Caki2 (cell line): ENCODE results near the gene ZNF439. TPM values are rescaled to one million over a fixed set of nuclear protein-coding genes. Genes with fewer than 3 reads are reported as not detected.
"Not testable (repeated sequence)": the region's sequence is repeated elsewhere in the genome, so short reads cannot be mapped to it uniquely, and the experiment has no call there.

Experiments used
- DNase-seq: peaks from one replicate; pipeline ENCODE4 v3.0.0-alpha.2; 2015; ENCODE audit warnings: low read depth
- in situ Hi-C: cut with HindIII; loops from 2 replicates; pipeline ENCODE4 v1.10.0; 2016; ENCODE audit warnings: low sequenced_read_pairs, low pct_unique_long_range_greater_than_20kb, mixed read lengths
- total RNA-seq: library from RNA; depleted of rRNA; stranded (reverse); fragments of >200 nt; shearing (Covaris generic); gene quantifications from 2 replicates; pipeline ENCODE4 v1.2.3, GENCODE V29; 2014; ENCODE audit warnings: low replicate concordance; rRNA removed

The ZNF439 gene
- total RNA-seq: not detected in 2 replicates

DNA sequence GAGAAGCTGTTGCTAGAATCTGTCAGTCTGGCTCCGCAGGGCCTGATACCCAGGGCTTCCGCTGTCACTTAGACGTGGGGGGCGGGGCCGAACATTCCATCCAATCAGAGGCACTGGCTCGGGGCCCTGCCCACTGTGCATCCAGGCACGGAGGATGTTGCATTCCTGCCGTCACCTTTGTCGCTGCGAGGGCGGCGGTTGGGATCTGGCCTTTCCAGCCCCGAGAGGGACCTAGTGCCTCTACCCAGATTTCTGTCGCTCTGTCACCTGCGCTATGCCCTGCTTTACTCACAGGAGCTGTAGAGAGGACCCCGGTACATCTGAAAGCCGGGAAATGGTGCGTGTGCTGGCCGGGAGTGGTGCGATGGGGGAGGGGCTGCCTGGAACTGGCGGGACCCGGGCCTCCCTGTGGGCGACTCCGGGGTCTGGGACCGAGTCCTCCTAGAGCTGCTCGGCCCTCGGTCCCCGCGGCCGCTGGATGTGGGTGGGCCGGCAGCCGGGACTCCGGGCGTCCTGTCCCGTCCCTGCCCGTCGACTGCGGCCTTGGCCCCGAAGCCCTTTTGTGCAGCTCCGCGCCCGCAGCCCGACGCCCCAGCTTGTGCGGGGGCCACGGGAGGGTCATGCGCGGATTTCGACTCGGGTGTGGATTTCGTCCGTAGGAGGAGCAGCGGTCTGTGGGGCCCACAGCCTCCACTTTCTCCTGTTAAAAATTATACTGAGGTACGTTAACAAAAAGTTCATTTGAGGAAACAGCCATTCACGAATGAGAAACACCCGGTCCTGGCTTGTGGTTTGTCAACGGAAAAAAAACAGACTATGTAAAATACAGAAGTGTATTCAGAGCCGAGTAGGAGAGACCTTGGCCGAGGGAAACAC lies at the start of gene ZNF439:
Gene ZNF439 (plus strand): TSS at position 133 of the 876 bp plus-strand sequence. CDS start 142 bp downstream, at position 275.
- DNase-seq: no peak
- in situ Hi-C loops: no loop called here

DNA sequence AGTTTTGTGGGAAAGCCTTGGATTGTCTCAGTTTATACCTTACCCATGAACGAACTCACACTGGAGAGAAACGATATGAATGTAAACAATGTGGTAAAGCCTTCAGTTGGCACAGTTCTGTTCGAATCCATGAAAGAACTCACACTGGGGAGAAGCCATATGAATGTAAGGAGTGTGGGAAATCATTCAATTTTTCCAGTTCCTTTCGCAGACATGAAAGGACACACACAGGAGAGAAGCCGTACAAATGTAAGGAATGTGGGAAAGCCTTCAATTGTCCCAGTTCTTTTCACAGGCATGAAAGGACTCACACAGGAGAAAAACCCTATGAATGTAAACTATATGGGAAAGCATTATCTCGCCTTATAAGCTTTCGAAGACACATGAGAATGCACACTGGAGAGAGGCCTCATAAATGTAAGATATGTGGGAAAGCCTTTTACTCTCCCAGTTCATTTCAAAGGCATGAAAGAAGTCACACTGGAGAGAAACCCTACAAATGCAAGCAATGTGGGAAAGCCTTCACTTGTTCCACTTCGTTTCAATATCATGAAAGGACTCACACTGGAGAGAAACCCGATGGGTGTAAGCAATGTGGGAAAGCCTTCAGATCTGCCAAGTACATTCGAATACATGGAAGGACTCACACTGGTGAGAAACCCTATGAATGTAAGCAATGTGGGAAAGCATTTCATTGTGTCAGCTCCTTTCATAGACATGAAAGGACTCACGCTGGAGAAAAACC lies 42.0 kb upstream of the ZNF439 start:
- no peak for DNase-seq
- in situ Hi-C loops: no loop called here

DNA sequence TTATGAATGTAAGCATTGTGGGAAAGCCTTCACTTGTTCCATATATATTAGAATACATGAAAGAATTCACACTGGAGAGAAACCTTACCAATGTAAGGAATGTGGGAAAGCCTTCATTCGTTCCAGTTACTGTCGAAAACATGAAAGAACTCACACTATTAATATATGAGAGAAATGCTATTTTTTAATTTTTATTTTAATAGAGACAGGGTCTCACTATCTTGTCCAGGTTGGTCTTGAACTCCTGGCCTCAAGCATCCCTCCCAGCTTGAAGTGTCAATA lies 41.5 kb upstream of the ZNF439 start:
- in situ Hi-C loops: no loop called here
- no peak for DNase-seq

DNA sequence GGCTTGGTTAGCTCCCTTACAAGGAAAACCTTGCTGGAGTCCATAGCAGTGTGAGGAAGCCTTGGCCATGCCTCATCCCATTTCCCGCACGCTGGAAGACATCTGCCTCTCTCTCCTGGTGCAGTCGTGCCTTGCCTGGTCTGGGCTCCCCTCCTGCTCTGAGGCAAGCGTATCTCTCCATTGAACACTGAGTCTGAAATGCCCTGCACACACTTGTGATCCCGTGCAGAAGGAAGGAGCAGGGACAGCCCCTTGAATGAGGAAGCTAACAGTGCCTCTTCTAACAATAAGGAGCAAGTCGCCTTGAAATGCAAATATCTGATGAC lies 34.9 kb upstream of the ZNF439 start:
- in situ Hi-C loops: no loop called here
- no peak for DNase-seq

DNA sequence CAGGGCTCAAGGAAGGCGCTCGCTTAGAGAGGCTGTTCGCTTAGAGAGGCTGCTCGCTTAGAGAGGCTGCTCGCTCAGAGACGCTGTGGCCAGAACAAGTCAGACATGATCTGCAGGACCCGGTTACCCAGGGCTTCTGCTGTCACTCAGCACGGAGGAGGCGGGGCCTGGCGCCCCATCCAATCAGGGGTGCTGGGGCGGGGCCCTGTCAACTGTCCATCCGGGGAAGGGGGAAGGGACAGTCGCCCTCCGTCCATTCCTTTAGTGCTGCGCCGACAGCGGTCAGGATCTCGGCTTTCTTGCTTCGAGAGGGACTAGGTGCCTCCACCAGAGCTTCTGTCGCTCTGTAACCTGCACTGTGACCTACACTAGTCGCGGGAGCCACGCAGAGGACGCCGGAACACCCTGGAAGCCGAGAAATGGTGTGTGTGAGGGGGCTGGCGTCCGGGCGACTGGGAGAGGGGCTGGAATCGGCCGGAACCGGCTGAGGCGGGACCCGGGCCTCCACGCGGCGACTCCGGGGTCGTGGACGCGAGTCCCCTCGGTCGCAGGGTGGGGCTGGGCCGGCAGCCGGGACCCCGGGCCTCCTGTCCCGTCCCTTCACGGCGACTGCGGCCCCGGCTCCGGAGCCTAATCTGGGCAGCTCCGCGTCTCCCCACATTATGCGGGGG lies 34.4 kb upstream of the ZNF439 start, which contains the start of gene ZNF440:
Gene ZNF440 (plus strand): TSS at position 245 of the 671 bp plus-strand sequence. CDS start 175 bp downstream, at position 420.
- in situ Hi-C loops: no loop called here
- peak; percentile 96 for DNase-seq

DNA sequence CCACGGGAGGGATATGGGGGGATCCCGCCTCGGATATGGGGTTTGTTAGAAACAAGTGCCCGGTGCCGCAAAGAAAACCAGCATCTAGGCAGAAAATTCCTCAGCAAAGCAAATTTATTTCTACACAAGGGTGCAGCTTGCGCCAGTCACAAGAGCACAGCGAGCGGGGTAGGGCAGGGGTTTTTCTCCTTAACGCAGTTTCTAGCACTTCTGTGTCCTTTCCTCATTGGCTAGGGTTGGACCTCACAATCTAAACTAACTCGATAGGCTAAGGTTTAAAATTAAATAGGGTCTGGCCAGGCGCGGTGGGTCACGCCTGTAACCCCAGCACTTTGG lies 33.9 kb upstream of the ZNF439 start:
- peak; percentile 51 for DNase-seq
- in situ Hi-C loops: no loop called here

DNA sequence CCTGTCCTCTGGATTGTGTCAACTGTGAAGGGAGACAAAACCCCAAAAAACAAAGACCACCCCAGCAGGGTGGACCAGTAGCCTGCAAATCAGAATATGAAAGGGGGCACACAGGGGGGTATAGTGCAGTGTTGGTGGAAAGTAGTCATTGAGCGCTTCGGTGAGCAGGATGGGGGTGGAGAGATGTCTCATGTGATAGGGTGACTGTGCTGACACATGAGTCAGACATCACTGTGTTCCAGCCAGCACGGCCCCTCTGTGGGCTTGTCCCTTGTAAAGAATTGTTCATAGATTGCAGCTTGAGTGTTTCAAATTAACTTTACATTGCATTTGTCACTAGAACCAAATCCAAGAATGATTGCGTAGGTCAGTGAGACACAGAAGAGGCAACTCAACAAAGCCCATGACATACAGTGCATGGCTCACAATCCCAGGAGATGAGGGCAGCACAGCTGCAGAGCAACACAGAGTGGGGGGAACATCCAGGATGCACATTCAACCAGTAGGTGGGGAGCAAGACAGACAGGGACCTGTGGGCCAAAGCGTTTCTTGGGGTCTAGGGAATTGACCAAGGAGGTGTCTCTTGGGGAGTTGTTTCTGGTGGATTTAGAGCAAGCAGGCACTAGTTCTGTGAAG lies 26.9 kb upstream of the ZNF439 start:
- peak; percentile 62 for DNase-seq
- in situ Hi-C loops: no loop called here

DNA sequence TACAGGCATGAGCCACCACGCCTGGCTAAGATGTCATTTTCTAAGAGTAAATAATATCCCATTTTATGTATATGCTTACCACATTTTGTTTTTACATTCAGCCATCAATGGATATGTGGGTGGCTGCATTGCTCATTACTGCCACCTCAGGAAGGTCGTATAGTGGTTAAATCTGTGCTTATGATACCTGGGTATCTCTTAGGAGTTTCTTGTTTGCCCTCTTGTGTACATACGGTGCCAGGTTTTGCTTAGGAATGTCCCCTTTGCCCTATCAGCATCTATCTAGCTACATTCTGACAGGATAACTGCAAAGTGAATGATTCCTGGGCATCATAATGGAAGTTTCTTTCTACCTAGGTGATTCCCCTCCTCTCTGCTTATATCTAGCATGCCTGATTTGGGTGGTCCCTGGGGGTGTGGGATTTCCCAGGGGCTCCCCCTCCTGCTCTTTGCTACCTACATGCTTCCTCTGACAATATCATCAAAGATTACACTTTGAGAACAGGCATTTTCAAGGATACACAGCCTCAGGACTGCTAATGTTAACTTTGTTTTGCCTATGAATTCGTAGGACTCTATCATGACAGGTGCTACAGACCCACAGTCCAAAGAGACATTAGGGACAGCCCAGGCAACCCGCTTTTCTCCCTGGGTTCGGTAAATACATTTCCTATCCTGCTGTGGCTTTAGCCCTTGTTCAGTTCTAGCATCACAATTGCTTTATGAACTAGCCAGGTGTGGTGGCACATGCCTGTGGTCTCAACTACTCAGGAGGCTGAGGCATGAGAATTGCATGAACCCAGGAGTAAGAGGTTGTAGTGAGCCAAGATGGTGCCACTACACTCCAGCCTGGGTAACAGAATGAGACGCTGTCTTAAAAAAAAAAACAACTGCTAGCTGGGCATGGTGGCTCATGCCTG lies 19.3 kb upstream of the ZNF439 start:
- in situ Hi-C loops, DNase-seq: not testable (repeated sequence)

DNA sequence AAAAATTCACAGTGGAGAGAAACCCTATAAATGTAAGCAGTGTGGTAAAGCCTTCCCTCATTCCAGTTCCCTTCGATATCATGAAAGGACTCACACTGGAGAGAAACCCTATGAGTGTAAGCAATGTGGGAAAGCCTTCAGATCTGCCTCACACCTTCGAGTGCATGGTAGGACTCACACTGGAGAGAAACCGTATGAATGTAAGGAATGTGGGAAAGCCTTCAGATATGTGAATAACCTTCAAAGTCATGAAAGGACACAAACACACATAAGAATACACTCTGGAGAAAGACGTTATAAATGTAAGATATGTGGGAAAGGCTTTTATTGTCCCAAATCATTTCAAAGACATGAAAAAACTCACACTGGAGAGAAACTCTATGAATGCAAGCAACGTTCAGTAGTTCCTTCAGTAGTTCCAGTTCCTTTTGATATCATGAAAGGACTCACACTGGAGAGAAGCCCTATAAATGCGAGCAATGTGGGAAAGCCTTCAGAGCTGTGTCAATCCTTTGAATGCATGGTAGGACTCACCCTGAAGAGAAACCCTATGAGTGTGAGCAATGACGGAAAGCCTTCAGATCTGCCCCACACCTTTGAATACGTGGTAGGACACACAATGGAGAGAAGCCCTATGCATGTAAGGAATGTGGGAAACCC lies 16.1 kb upstream of the ZNF439 start:
- no peak for DNase-seq
- in situ Hi-C loops: no loop called here

DNA sequence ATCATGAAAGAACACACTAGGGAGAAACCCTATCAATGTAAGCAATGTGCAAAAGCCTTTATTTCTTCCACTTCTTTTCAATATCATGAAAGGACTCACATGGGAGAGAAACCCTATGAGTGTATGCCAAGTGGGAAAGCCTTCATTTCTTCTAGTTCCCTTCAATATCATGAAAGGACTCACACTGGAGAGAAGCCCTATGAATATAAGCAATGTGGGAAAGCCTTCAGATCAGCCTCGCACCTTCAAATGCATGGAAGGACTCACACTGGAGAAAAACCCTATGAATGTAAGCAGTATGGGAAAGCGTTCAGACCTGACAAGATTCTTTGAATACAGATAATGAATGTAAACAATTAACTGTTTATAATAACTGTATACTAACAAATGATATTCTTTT lies 15.0 kb upstream of the ZNF439 start:
- in situ Hi-C loops: no loop called here
- DNase-seq: no peak

DNA sequence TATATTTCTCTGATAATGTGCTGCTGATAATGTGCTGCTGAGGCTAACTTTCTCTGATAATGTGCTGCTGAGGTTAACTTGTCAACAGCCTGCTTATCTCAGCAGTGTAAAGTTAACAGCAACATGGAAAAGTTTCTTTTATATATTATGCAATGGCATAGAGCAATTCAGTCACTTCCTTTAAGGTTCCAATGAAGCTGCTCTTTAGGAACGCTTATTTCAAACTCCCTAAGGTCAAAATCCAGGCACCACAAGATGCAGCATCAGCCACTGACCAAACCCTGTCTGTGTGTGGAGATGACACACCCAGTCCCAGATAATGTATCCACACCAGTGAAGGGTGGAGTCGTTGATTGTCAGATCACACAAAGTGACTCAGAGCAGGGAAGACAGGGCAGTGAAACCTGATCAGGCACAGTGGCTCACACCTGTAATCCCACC lies 12.9 kb upstream of the ZNF439 start:
- in situ Hi-C loops: not testable (repeated sequence)

DNA sequence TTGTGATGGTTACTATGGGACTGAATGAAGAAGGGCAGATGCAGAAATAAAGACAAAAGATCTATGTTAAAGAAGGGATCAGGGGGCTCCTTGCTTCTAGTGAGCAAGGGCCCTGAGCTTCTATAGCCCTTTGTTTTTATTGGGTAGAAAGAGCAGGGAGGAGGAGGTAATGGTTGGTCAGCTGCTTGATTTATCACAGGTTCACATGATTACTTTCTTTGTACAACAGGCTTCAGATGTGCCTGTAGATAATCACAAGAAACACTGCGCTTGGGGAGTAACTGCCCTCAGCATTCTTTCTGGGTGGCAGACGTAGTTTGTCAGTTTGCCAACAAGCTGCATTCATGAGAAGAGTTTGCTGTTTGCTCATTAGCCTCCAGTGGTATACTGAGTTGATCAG lies 4.8 kb upstream of the ZNF439 start:
- DNase-seq: no peak
- in situ Hi-C loops: no loop called here

More for the DNA sequence above, 12.9 kb upstream of the ZNF439 start:
- DNase-seq: not testable (repeated sequence)

DNA sequence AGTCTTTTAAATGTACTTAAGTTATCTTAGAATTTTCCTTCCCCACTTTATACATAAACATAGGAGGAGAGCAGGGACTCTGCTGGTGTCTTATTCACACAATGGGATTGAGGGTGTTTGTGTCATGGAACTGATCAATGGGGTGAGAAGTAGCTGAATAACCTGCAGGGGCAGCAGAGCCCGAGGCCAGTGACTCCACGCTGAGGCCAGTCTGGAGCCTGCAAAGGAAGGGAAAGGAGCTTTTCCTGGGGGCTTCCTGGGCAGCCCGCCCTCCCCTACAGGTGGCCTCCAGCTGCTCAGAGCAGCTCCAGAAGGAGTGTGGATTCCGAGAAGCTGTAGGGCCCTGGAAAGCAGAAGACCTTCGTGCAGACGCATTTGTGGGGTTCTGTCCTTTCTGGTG lies 911 bp upstream of the ZNF439 start:
- in situ Hi-C loops, DNase-seq: not testable (repeated sequence)

DNA sequence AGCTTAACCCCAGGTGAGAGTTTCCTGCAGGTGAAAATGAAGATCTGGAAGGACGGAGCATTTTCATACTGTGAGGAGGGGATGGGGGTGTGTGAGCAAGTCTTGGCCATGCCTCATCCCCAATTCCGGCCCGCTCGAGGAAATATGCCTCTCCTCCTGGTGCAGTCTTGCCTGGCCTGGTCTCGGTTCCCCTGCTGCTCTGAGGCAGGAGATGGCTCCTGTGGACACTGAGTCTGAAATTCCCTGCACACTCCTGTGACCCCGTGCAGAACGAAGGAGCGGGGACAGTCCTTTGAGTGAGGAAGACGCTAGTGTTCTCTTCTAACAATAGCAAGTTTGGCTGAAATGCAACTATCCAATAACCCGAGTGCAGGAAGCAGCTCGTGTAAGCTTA lies 329 bp upstream of the ZNF439 start:
- in situ Hi-C loops: no loop called here
- no peak for DNase-seq

DNA sequence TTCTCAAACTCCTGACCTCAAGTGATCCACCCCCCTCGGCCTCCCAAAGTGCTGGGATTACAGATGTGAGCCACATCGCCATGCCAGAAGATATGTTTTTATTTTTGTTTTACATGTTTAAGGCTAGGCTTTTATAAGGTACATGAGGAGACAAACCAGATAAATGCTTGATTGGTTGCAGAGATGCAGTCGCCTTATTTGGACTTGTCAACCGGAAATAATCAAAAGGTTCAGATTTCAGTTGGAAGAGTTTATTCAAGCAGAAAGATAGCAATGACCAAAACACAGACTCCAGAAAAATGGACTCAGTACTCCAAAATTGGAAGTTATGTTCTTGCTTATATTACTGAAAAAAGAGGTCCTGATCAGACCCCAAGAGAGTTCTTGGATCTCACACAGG lies 1.8 kb downstream of the ZNF439 start:
- in situ Hi-C loops, DNase-seq: not testable (repeated sequence)

DNA sequence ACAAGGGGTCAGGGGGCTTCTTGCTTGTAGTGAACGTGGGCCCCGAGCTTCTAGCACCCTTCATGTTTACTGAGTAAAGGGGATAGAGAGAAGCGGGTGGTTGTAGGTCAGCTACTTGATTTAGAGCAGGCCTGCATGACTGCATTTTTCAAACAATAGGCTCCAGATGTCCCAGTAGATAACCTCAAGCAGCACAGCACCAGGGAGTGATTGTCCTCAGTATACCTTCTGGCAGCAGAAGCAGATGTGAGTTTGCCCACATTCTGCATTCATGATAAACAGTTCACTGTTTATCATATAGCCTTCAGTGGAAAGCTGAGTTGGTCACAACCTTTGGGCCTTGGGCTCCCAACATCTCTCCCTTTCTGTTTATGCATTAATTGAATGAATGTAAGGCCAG lies 4.8 kb downstream of the ZNF439 start:
- in situ Hi-C loops: no loop called here
- DNase-seq: no peak

DNA sequence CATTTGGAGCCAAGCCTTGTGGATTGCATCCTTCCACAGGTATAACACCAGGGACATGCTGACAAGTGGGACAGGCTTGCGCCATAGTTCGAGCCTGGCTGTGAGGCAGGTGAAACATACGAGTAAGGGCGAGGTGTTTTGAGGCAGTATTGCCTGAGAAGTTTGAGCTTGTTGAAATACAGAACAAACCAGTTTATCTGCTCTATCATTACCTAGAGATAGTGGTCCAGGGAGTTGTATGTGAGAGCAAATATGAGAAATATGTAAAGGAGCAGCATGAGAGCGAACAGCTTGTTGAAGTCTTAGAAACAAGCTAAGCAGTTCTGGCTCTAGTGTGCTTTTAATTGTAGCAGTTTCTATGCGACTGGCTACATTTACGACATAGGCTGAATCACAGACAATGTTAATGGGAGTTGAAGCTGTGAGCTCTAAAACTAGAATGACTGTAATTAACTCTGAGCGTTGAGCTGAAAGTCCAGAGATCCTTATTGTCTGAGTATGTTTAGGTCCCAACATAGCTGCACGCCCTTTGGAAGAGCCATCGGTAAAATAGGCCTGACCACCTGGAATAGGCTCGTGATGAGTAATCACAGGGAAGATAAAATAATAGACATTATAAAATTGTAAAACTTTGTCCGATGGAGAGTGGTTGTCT lies 8.2 kb downstream of the ZNF439 start:
- no peak for DNase-seq
- in situ Hi-C loops: no loop called here
